Fibroblast of pulmonary artery (primary cell): ENCODE measurements around the gene RADX.

Experiments
- DNase-seq: peaks from one replicate; pipeline ENCODE4 v3.0.0-alpha.2; 2010; ENCODE audit warnings: low read depth
- H3K4me3 ChIP-seq: replicated peaks from 2 replicates; pipeline ENCODE4 v1.5.1; 2011; ENCODE audit warnings: low read depth, mild to moderate bottlenecking, control low read depth, low read length, moderate library complexity
- CTCF ChIP-seq: IDR thresholded peaks from 2 replicates; pipeline ENCODE4 v1.5.1; 2011; ENCODE audit warnings: mild to moderate bottlenecking, control low read depth, low read length, inconsistent platforms; ENCODE audit errors: missing control alignments

RADX gene

GRCh38 chrX:106680716-106681115, 68.9 kb downstream of the RADX start:
- H3K4me3 ChIP-seq = no peak overlapping the region
- no peak for TF ChIP-seq CTCF
- DNase-seq = no peak

GRCh38 chrX:106684207-106684606, 72.4 kb downstream of the RADX start:
- H3K4me3 ChIP-seq = no peak overlapping the region
- DNase-seq = no peak
- TF ChIP-seq CTCF = no peak

GRCh38 chrX:106692425-106693065, 80.8 kb downstream of the RADX start:
- DNase-seq = no peak
- no peak for TF ChIP-seq CTCF

GRCh38 chrX:106696502-106696901, 84.7 kb downstream of the RADX start:
- DNase-seq = no peak
- no peak overlapping the region for H3K4me3 ChIP-seq
- TF ChIP-seq CTCF = no peak

More at GRCh38 chrX:106692425-106693065, 80.8 kb downstream of the RADX start:
- no peak overlapping the region for H3K4me3 ChIP-seq

- H3K4me3 ChIP-seq = no peak overlapping the region
- TF ChIP-seq CTCF = no peak
- peak; percentile 49 for DNase-seq
Observed at GRCh38 chrX:106698693-106699092, 86.9 kb downstream of the RADX start.

- no peak overlapping the region for H3K4me3 ChIP-seq
- no peak for TF ChIP-seq CTCF
- no peak for DNase-seq
Observed at GRCh38 chrX:106702636-106703035, 90.9 kb downstream of the RADX start.

- no peak for DNase-seq
- no peak for TF ChIP-seq CTCF
- no peak overlapping the region for H3K4me3 ChIP-seq
Observed at GRCh38 chrX:106706466-106706865, 94.7 kb downstream of the RADX start.
